Measurements from ENCODE around the gene RGN.
A peak's percentile ranks its signal among the peaks of the same experiment; 100 is the strongest.
"Not testable (repeated sequence)": the region's sequence is repeated elsewhere in the genome, so short reads cannot be mapped to it uniquely, and the experiment has no call there.

The RGN gene

GRCh38 chrX:47124466-47124865 lies 46.2 kb downstream of the RGN start:
- not testable (repeated sequence) for DNase-seq

- peak; percentile 80 to 89 for DNase-seq
Observed at GRCh38 chrX:47129157-47129898, 51.1 kb downstream of the RGN start.

GRCh38 chrX:47129899-47130358 lies 51.7 kb downstream of the RGN start:
- no peak for DNase-seq

GRCh38 chrX:47133493-47133892 lies 55.2 kb downstream of the RGN start:
- DNase-seq, result no peak

- not testable (repeated sequence) for DNase-seq
Observed at GRCh38 chrX:47135650-47136049, 57.4 kb downstream of the RGN start.

- no peak for DNase-seq
Observed at GRCh38 chrX:47138171-47138570, 59.9 kb downstream of the RGN start.

Data from activated CD4-positive, alpha-beta T cell treated with anti-CD3 and anti-CD28 coated beads for 4 hours (primary cell).